Suprapubic skin (tissue), 4 donors: ENCODE data around the gene KDSR.

ENCODE experiments used
- EP300 ChIP-seq: sonication (generic); formaldehyde crosslinking; IDR thresholded peaks from one replicate; pipeline ENCODE4 v1.6.1; 2017; ENCODE audit warnings: antibody characterized with exemption
- POLR2AphosphoS5 ChIP-seq, 3 donors: sonication (generic); formaldehyde crosslinking; IDR thresholded peaks; one replicate each; pipeline ENCODE4 v1.6.1; 2017; ENCODE audit warnings: antibody characterized with exemption in 3 of 3
- TF ChIP-seq, protein P1 (sequence below), 2 donors: fragments of 200-600 bp in 1 of 2; fragments of 450-650 bp in 1 of 2; sonication (generic) in 1 of 2; IDR thresholded peaks; one replicate each; pipeline ENCODE4 v1.5.1; 2016 to 2019; ENCODE audit warnings: antibody characterized with exemption in 2 of 2, mild to moderate bottlenecking in 1 of 2, moderate library complexity in 1 of 2

DNA sequence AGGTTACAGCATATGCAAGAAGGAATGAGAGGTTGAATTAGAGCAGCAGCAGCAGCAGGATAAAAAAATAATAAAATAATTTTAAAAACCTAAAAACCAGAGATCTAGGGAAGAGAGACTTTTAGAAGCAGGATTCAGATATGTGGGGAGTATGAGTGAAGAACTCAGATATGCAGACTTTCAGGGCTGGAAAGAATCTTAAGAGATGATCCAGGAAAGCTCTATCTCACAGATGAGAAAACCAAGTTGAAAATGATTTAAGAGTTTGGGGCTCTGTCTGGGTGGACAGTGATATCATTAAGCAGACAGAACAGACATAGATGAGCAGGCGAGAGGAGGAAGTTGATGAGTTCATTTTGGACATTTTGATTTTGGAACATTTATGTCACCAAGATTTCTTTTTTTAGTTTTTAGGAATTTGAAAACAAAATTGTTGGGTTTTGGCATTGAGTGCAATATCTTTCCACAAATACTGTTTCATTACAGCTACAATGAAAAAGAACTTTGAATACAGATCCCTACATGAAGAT lies 79.2 kb downstream of the KDSR start:
- TF ChIP-seq, protein P1, sequence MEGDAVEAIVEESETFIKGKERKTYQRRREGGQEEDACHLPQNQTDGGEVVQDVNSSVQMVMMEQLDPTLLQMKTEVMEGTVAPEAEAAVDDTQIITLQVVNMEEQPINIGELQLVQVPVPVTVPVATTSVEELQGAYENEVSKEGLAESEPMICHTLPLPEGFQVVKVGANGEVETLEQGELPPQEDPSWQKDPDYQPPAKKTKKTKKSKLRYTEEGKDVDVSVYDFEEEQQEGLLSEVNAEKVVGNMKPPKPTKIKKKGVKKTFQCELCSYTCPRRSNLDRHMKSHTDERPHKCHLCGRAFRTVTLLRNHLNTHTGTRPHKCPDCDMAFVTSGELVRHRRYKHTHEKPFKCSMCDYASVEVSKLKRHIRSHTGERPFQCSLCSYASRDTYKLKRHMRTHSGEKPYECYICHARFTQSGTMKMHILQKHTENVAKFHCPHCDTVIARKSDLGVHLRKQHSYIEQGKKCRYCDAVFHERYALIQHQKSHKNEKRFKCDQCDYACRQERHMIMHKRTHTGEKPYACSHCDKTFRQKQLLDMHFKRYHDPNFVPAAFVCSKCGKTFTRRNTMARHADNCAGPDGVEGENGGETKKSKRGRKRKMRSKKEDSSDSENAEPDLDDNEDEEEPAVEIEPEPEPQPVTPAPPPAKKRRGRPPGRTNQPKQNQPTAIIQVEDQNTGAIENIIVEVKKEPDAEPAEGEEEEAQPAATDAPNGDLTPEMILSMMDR (IDR thresholded peaks at IDR 0.05) = no peak
- no peak for TF ChIP-seq POLR2AphosphoS5 (IDR thresholded peaks at IDR 0.05)
- TF ChIP-seq EP300 = no peak
